NCI-H128 (cell line): Measurements from ENCODE around the gene IFRD2.
"Not testable (repeated sequence)": the region's sequence is repeated elsewhere in the genome, so short reads cannot be mapped to it uniquely, and the experiment has no call there.

ENCODE experiments used
- DNase-seq: peaks from one replicate; lab custom pipeline; 2025; ENCODE audit not compliant: unreplicated experiment; lab: John Stamatoyannopoulos, UW

Gene IFRD2

DNA sequence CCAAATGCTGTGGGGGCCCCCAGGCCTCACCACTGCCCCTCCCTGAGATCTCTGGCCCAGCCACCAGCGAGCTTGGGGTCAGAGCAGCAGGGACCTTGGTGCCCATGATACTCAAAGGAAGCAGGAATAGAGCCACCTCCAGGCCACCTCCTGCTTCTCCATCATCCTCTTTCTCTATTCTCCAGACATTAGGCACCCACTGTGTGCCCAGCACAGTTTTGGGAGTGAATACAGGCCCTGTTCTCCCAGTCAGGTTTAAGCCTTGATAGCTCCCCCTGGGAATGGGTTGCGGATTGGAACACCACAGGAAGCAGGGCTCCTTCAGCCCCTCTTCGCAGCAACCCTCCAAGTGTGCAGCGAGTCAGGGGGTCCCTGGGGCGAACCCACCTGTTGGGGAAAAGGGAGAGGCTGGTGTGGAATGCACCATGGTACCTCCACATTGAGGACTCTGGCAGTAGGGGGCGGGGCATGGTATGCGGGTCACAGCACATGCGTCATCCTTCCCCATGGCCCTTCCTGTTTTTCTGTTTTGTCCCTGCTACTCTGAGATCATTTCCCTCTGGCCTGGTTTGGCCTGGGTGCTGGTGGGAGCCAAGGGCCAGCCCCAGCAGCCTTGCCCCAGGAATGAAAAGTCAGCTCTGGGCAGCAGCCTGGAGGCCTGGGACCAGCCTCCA is 37.5 kb downstream of the IFRD2 start:
- DNase-seq: no peak

DNA sequence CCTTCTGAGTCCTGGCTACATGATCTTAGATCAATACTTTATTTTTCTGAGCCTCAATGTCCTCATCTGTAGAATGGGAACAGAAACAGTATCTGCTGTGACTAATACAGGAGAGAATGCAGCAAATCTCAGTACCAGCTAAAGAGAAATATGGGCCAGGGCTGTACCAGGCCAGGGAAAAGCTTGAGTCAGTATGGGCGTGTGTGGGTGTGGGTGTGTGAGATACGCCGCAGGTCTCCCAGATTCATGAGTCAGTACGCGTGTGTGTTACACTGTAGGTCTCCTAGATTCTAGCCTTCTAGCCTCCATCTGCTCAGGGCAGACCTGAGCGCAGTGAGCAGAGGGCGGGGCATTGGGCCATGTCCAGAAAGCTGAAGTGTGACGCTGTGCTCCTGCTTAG is 41.0 kb downstream of the IFRD2 start:
- no peak for DNase-seq

DNA sequence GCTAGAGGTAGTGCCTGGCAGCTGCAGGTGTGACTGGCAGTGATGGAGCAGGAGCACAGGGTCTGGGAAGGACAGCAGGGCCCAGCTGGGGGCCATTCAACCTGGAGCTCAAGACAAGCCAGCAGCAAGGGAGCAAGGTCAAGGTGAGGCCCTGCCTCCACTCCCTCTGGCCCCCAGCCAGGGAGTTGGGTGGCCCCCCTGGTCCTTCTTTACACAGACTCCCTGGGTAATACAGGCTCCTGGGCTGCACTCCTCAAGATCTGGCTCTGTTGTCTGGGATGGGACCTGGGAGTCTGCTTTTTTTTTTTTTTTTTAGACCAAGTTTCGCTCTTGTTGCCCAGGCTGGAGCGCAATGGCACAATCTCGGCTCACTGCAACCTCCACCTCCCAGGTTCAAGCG is 41.7 kb downstream of the IFRD2 start:
- no peak for DNase-seq

- DNase-seq: no peak
Observed at GRCh38 chr3:50249457-50249856, 42.8 kb downstream of the IFRD2 start.

DNA sequence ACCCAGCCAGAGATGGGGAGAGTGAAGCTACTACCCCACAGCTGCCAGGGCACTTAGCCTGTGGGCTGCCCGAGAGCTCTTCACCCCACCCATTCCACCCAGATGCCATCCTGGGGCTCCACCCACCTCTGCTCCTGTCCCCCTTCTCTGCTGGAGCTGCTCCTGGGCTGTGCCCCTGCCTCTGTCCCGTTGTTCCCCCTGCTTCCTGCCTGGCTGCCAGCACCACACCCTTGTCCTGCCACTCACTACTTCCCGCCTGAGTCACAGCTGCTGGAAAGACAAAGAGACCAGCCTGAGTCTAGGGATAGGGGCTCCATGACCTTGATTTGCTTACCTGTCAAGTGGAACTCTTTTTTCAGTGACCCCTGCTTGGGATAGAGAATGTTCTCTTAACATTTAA is 43.8 kb downstream of the IFRD2 start:
- DNase-seq: no peak

GRCh38 chr3:50246517-50246954 is 45.7 kb downstream of the IFRD2 start:
- DNase-seq: no peak

GRCh38 chr3:50245831-50246516 is 46.3 kb downstream of the IFRD2 start:
- DNase-seq: peak; percentile 76

DNA sequence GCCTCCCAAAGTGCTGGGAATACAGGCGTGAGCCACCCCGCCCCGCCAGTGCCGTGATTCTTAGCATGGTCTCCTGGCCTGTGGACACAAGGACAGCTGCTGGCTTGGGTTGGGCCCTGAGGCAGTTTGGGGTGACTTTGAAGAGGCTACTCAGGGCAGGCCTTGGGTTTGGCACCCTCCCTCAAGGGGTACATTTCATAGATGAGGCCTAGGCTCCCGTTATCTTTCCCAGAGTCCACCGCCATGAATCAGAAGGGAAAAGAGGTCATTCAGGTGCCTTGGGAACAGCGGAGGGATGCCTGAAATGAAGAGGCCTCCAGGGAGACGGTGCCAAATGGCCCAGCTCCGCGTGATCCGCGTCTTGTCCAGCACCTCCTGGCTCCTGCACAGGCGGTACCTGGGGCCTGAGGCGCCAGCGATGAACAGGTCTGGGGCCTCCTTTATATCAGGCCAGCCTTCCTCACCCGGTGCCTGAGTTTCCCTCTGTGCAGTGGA is 46.9 kb downstream of the IFRD2 start:
- no peak for DNase-seq

GRCh38 chr3:50244813-50245212 is 47.4 kb downstream of the IFRD2 start:
- DNase-seq: not testable (repeated sequence)

GRCh38 chr3:50243543-50243895 is 48.7 kb downstream of the IFRD2 start:
- DNase-seq: no peak

- DNase-seq: no peak
Observed at GRCh38 chr3:50242851-50243542, 49.2 kb downstream of the IFRD2 start.

DNA sequence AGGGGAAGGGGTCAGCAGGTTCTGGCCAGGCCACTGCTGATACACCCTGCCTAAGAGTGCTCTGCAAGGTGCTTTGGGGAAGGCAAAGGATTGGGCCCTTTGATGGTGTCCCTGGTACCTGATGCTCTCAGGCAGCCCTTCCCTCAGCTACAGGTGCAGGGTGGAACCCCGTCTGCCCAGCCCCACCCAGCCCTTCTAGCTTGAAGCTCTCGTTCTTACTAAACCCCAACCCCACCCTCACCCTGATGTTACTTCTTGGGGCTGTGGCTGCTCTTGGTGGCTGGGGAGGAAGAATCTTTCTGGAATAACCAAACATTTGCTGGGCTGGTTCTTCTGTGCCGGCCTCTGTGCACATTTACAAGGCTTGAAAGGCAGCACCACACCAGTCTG is 49.9 kb downstream of the IFRD2 start:
- DNase-seq: no peak

DNA sequence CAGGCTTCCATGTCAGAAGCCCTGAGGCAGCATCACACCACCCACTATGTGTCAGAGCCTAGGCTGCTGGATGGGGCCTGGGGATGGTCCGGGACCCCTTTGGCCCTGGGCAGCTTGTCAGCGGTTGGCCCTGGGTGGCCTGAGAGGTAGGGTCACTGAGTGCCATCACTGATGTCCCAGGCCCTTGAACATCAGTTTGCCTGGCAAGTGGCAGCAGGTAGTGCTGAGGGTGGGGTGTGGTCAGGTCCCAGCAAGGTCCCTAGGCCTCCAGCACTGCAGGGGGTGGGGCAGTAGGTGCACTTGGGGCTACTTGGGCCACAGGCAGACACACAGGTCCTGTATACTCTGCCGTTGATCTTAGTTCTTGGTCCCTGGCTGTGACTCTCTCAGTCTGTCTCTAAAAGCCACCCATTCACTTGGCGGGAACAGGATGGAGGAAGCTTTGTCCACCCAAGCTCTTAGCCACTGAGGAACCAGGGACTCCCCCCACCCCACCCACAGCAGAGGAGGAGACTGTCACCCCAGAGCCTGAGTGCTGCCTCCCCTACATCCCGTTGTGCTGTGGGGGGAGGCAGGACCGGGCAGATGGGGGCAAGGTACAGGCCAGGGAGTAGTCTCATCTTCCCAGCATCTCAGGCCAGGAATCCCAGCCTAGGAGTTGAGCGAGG is 50.4 kb downstream of the IFRD2 start:
- DNase-seq: no peak

DNA sequence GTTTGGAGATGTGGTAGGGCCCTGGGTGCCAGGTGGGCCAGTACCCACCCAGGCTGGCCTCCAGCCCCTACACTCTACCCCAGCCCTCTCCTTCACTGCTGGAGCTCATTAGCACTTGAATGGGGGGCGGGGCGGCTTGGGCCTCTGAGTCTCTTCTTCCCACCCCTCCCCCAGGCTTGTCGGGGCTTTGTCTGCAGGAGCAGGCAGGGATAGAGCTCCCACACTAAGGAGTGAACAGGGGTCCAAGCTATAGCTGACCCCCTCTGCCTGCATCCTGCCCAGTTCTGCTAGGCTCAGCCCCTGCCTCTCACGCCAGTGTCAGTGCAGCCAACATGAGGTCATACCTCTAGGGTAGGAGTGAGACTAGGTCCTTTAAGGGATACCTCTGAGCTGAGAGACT is 51.1 kb downstream of the IFRD2 start:
- DNase-seq: no peak

DNA sequence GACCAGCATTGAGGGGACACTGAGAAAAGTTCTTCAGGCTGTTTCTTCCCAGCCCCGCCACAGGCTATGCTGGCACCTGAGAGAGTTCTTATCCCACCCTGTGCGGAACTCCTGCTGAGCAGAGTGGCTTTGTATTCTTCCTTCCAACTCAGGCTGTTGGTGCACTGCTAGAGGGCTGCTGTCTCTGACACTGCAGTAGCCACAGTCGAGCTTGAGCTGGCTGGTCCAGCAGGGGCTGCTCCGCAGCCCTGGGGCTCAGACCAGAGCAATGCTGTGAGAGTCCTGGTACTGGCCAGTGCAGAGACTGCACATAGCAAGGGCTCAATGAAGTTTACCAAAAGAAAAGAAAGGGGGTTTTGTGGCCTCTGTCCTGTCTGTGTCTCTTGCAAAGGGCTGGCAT is 52.6 kb downstream of the IFRD2 start:
- no peak for DNase-seq

GRCh38 chr3:50238549-50239026 is 53.6 kb downstream of the IFRD2 start:
- no peak for DNase-seq

DNA sequence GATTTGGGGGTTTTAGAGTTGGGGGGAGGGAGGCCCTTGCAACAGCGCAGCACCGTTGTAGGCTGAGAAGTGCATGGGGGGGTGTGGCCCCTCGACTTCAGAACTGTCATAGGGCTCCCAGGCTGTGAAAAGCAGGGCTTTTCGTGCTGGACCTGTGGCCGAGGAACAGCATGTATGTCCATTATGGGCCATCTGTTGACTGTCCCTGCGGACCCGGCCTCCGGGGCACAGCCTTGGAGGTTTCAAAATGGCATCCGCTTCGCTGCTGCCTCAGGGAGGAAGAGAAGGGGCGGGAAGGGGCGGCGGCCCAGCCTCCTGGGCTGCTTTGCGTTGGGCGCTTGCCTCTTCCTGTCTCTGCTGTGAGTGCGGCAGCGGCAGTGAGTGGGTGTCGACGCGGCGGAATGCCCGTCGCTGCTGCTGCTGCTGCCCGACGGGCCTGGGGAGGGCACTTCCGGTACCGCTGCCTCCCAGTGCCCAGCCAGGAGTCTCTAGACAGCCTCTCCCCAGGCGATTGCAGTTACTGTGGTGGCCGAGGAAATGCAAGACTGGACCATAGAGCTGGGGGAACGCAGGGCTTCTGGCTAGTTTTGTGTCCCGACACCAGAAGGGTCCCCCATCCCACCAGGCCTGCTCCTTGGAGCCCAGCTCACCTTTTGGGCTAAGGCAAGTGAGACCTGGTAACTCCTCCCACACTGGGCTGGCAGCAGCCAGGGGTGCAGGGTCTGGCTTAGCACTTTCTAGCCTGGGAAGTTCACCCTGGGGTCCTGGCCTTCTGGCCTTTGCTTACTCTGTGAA is 54.3 kb downstream of the IFRD2 start:
- no peak for DNase-seq
